H9 (cell line): ENCODE data around the gene FCSK. TPM values are rescaled to one million over a fixed set of nuclear protein-coding genes. Genes with fewer than 3 reads are reported as not detected.

Source experiments
- DNase-seq: peaks from one replicate; pipeline ENCODE4 v3.0.0-alpha.2; 2017
- H2AFZ ChIP-seq: one replicate; pipeline ENCODE4 v1.6.1; 2013; ENCODE audit warnings: mild to moderate bottlenecking, low read length, control low read depth, moderate library complexity
- H2AK5ac ChIP-seq: 2 replicates; pipeline ENCODE4 v1.6.1; 2013; ENCODE audit warnings: low read length, control low read depth, mixed read lengths; ENCODE audit not compliant: insufficient read length
- H2BK120ac ChIP-seq: one replicate; pipeline ENCODE4 v1.6.1; 2013; ENCODE audit warnings: low read depth, mild to moderate bottlenecking, low read length, control low read depth, inconsistent platforms; ENCODE audit not compliant: poor library complexity, severe bottlenecking
- H2BK12ac ChIP-seq: 2 replicates; pipeline ENCODE4 v1.6.1; 2013; ENCODE audit warnings: low read length, control low read depth, mixed read lengths, low read depth; ENCODE audit not compliant: insufficient read length
- H2BK15ac ChIP-seq: 2 replicates; pipeline ENCODE4 v1.6.1; 2013; ENCODE audit warnings: low read depth, low read length, control low read depth
- H2BK20ac ChIP-seq: one replicate; pipeline ENCODE4 v1.6.1; 2013; ENCODE audit warnings: low read depth, mild to moderate bottlenecking, low read length, control low read depth, inconsistent platforms; ENCODE audit not compliant: poor library complexity, severe bottlenecking
- H2BK5ac ChIP-seq: 2 replicates; pipeline ENCODE4 v1.6.1; 2013; ENCODE audit warnings: low read length, control low read depth, mixed read lengths; ENCODE audit not compliant: insufficient read length
- H3K14ac ChIP-seq: 2 replicates; pipeline ENCODE4 v1.6.1; 2013; ENCODE audit warnings: low read length, control low read depth; ENCODE audit not compliant: insufficient read depth
- H3K18ac ChIP-seq: 2 replicates; pipeline ENCODE4 v1.6.1; 2013; ENCODE audit warnings: low read depth, mild to moderate bottlenecking, mixed read lengths, low read length, control low read depth; ENCODE audit not compliant: insufficient read length
- H3K23ac ChIP-seq: 2 replicates; pipeline ENCODE4 v1.6.1; 2013; ENCODE audit warnings: low read length, control low read depth, mixed read lengths, low read depth; ENCODE audit not compliant: insufficient read length
- H3K23me2 ChIP-seq: 2 replicates; pipeline ENCODE4 v1.6.1; 2013; ENCODE audit warnings: low read depth, mild to moderate bottlenecking, mixed read lengths, low read length, control low read depth; ENCODE audit not compliant: insufficient read length, poor library complexity, severe bottlenecking
- H3K27ac ChIP-seq: 2 replicates; pipeline ENCODE4 v1.5.1; 2013; ENCODE audit warnings: low read length, control low read depth, mixed read lengths, low read depth; ENCODE audit not compliant: insufficient read length
- H3K27me3 ChIP-seq: 2 replicates; pipeline ENCODE4 v1.6.1; 2013; ENCODE audit warnings: low read length, control low read depth, inconsistent platforms; ENCODE audit not compliant: insufficient read depth
- H3K4ac ChIP-seq: 2 replicates; pipeline ENCODE4 v1.6.1; 2013; ENCODE audit warnings: low read depth, mild to moderate bottlenecking, control low read depth, inconsistent platforms, low read length, moderate library complexity
- H3K4me1 ChIP-seq: 2 replicates; pipeline ENCODE4 v1.6.1; 2013; ENCODE audit warnings: low read length, control low read depth, inconsistent platforms; ENCODE audit not compliant: insufficient read depth
- H3K4me2 ChIP-seq: 2 replicates; pipeline ENCODE4 v1.6.1; 2013; ENCODE audit warnings: low read length, control low read depth, mixed read lengths; ENCODE audit not compliant: insufficient read length, insufficient read depth
- H3K56ac ChIP-seq: 2 replicates; pipeline ENCODE4 v1.6.1; 2013; ENCODE audit warnings: low read depth, mild to moderate bottlenecking, mixed read lengths, low read length, control low read depth; ENCODE audit not compliant: insufficient read length
- H3K79me1 ChIP-seq: 2 replicates; pipeline ENCODE4 v1.6.1; 2013; ENCODE audit warnings: low read depth, mild to moderate bottlenecking, moderate library complexity, low read length, control low read depth, inconsistent platforms; ENCODE audit not compliant: insufficient read depth, poor library complexity, severe bottlenecking
- H3K79me2 ChIP-seq: 2 replicates; pipeline ENCODE4 v1.6.1; 2013; ENCODE audit warnings: low read length, control low read depth, inconsistent platforms; ENCODE audit not compliant: insufficient read depth
- H3K9ac ChIP-seq: 2 replicates; pipeline ENCODE4 v1.6.1; 2013; ENCODE audit warnings: low read length, control low read depth, mixed read lengths; ENCODE audit not compliant: insufficient read length; ENCODE audit errors: extremely low read depth
- H3K9me3 ChIP-seq: one replicate; pipeline ENCODE4 v1.6.1; 2013; ENCODE audit warnings: low read depth, low read length, inconsistent platforms; ENCODE audit not compliant: control insufficient read depth
- H3T11ph ChIP-seq: one replicate; pipeline ENCODE4 v1.6.1; 2013; ENCODE audit warnings: mild to moderate bottlenecking, low read length, control low read depth, inconsistent platforms
- H4K20me1 ChIP-seq: one replicate; pipeline ENCODE4 v1.6.1; 2013; ENCODE audit not compliant: control insufficient read depth, insufficient read length, insufficient read depth
- H4K5ac ChIP-seq: 2 replicates; pipeline ENCODE4 v1.6.1; 2013; ENCODE audit warnings: low read depth, mild to moderate bottlenecking, mixed read lengths, low read length, control low read depth; ENCODE audit not compliant: insufficient read length
- H4K8ac ChIP-seq: replicated peaks from 2 replicates; pipeline ENCODE4 v1.6.1; 2013; ENCODE audit warnings: low read length, control low read depth, mixed read lengths, low read depth; ENCODE audit not compliant: insufficient read length
- H4K91ac ChIP-seq: 2 replicates; pipeline ENCODE4 v1.6.1; 2013; ENCODE audit warnings: low read depth, mild to moderate bottlenecking, moderate library complexity, mixed read lengths, low read length, control low read depth; ENCODE audit not compliant: insufficient read length
- H3K27ac Mint-ChIP-seq, 3 experiments: 2 replicates in 2 of 3; 3 replicates in 1 of 3; pipeline ENCODE4 v1.8.0; 2020 to 2021; ENCODE audit warnings: mixed read lengths in 3 of 3, mild to moderate bottlenecking in 1 of 3, moderate library complexity in 1 of 3
- H3K27me3 Mint-ChIP-seq: 2 replicates; pipeline ENCODE4 v1.8.0; 2021; ENCODE audit warnings: low read depth, mild to moderate bottlenecking, moderate library complexity, mixed read lengths
- H3K36me3 Mint-ChIP-seq, 3 experiments: 2 replicates in 2 of 3; 3 replicates in 1 of 3; pipeline ENCODE4 v1.8.0; 2020 to 2021; ENCODE audit warnings: low read depth in 3 of 3, mixed read lengths in 3 of 3; ENCODE audit not compliant: insufficient read depth in 1 of 3
- H3K4me1 Mint-ChIP-seq, 2 experiments: 2 replicates each; pipeline ENCODE4 v1.8.0; 2020; ENCODE audit warnings: mixed read lengths in 2 of 2
- H3K4me3 Mint-ChIP-seq, 2 experiments: 2 replicates in 1 of 2; 3 replicates in 1 of 2; pipeline ENCODE4 v1.8.0; 2020 to 2021; ENCODE audit warnings: mild to moderate bottlenecking in 2 of 2, mixed read lengths in 2 of 2, moderate library complexity in 1 of 2
- H3K9me3 Mint-ChIP-seq, 2 experiments: 2 replicates in 1 of 2; 3 replicates in 1 of 2; pipeline ENCODE4 v1.8.0; 2020; ENCODE audit warnings: mild to moderate bottlenecking in 2 of 2, mixed read lengths in 2 of 2, moderate library complexity in 1 of 2
- CTCF ChIP-seq: fragments of 200-600 bp; sonication (generic); conservative IDR thresholded peaks from 3 replicates; pipeline ENCODE4 v1.8.0; 2021; ENCODE audit warnings: antibody characterized with exemption, mild to moderate bottlenecking
- WGBS: extraction: QIAGEN DNeasy Blood & Tissue Kit; methylation state at CpG from one replicate; pipeline ENCODE4 v1.1.7; 2013; ENCODE audit warnings: missing lambda C conversion rate, low lambda C conversion rate, mixed read lengths; ENCODE audit not compliant: insufficient read length; ENCODE audit errors: extremely low coverage; 5-methylcytosine and 5-hydroxymethylcytosine counted together
- total RNA-seq: library from RNA; stranded (reverse); gene quantifications from 2 replicates; pipeline ENCODE4 v1.2.1, GENCODE V29; 2021

FCSK gene
- total RNA-seq, 1 experiment from 2014 or later: 6.5 TPM

- H3T11ph ChIP-seq: no peak overlapping the region
- H3K27ac Mint-ChIP-seq: peak overlapping the region; percentile 67 to 88 (median 79); a peak in 5 of 7 replicates
- no CpG with 5 or more reads among the region's 13 CpGs for WGBS
- DNase-seq: peak; percentile 59
- H3K27me3 ChIP-seq: no peaks in the 10 kb centered on the region
- H3K27me3 Mint-ChIP-seq: no peaks in the 10 kb centered on the region
- no peak overlapping the region for H4K5ac ChIP-seq
- no peak overlapping the region for H3K56ac ChIP-seq
- no peak overlapping the region for H2AK5ac ChIP-seq
- H2BK15ac ChIP-seq: no peak overlapping the region
- no peak overlapping the region; the same call in 1 of the 2 replicates for H3K14ac ChIP-seq
- no peak overlapping the region for H2AFZ ChIP-seq
- H3K27ac ChIP-seq: no peak overlapping the region
- no peak overlapping the region for H2BK5ac ChIP-seq
- H3K23ac ChIP-seq: no peak overlapping the region
- no peak overlapping the region for H4K8ac ChIP-seq
- no peak overlapping the region for H3K4me2 ChIP-seq
- no peaks in the 10 kb centered on the region; the same call in 1 of the 2 replicates for H3K79me2 ChIP-seq
- H3K9me3 ChIP-seq: no peaks in the 10 kb centered on the region
- no peaks in the 10 kb centered on the region for H3K9me3 Mint-ChIP-seq
- no peak overlapping the region for H2BK12ac ChIP-seq
- H4K91ac ChIP-seq: no peak overlapping the region
- H3K23me2 ChIP-seq: no peaks in the 10 kb centered on the region
- no peak overlapping the region for H3K18ac ChIP-seq
- H2BK120ac ChIP-seq: no peak overlapping the region
- H3K79me1 ChIP-seq: peaks cover 2% of the 10 kb centered on the region
- H4K20me1 ChIP-seq: no peaks in the 10 kb centered on the region
- H3K4me1 ChIP-seq: peaks cover 21% of the 10 kb centered on the region; the same call in 1 of the 2 replicates
- TF ChIP-seq CTCF: no peak
- H3K4ac ChIP-seq: no peak overlapping the region
- peaks cover 61 to 66% of the 10 kb centered on the region in 2 experiments for H3K4me1 Mint-ChIP-seq
- no peak overlapping the region for H3K4me3 Mint-ChIP-seq
- no peak overlapping the region for H3K9ac ChIP-seq
- H2BK20ac ChIP-seq: no peak overlapping the region
- peaks cover 0 to 14% (median 0%) of the 10 kb centered on the region in 3 experiments; a peak in 4 of 7 replicates for H3K36me3 Mint-ChIP-seq
Observed at GRCh38 chr16:70418274-70418992, 36.0 kb upstream of the FCSK start.
